Endodermal cell (in vitro differentiated cells): ENCODE data around the gene CALD1. TPM values are rescaled to one million over a fixed set of nuclear protein-coding genes. Genes with fewer than 3 reads are reported as not detected.

ENCODE experiments used
- DNase-seq: peaks from one replicate; pipeline ENCODE4 v3.0.0-alpha.2; 2017
- H3K27ac ChIP-seq: 2 replicates; pipeline ENCODE4 v1.5.1; 2013; ENCODE audit warnings: mild to moderate bottlenecking, low read depth, low read length, moderate library complexity
- H3K27me3 ChIP-seq: 2 replicates; pipeline ENCODE4 v1.6.1; 2013; ENCODE audit warnings: mild to moderate bottlenecking, low read length, moderate library complexity; ENCODE audit not compliant: insufficient read depth, control insufficient read depth, poor library complexity, severe bottlenecking
- H3K36me3 ChIP-seq: 2 replicates; pipeline ENCODE4 v1.7.0; 2013; ENCODE audit warnings: mild to moderate bottlenecking, low read length, moderate library complexity; ENCODE audit not compliant: control insufficient read depth, insufficient read depth
- H3K4me1 ChIP-seq: one replicate; pipeline ENCODE4 v1.7.0; 2013; ENCODE audit warnings: low read length; ENCODE audit not compliant: control insufficient read depth, insufficient read depth
- H3K4me3 ChIP-seq: 2 replicates; pipeline ENCODE4 v1.5.1; 2013; ENCODE audit warnings: mild to moderate bottlenecking, low read length, moderate library complexity
- H3K9ac ChIP-seq: 2 replicates; pipeline ENCODE4 v1.6.1; 2013; ENCODE audit warnings: mild to moderate bottlenecking, low read length, moderate library complexity; ENCODE audit not compliant: poor library complexity, severe bottlenecking; ENCODE audit errors: extremely low read depth
- H3K9me3 ChIP-seq: 2 replicates; pipeline ENCODE4 v1.6.1; 2013; ENCODE audit warnings: mild to moderate bottlenecking, low read length, moderate library complexity; ENCODE audit not compliant: control insufficient read depth
- H3K27ac Mint-ChIP-seq: 2 replicates; pipeline ENCODE4 v1.8.0; 2020; ENCODE audit warnings: mixed read lengths
- H3K27me3 Mint-ChIP-seq: 2 replicates; pipeline ENCODE4 v1.8.0; 2021; ENCODE audit warnings: mild to moderate bottlenecking, mixed read lengths; ENCODE audit not compliant: insufficient read depth
- H3K36me3 Mint-ChIP-seq: 2 replicates; pipeline ENCODE4 v1.8.0; 2020; ENCODE audit warnings: low read depth, mixed read lengths
- H3K4me1 Mint-ChIP-seq: 2 replicates; pipeline ENCODE4 v1.8.0; 2020; ENCODE audit warnings: mixed read lengths
- H3K4me3 Mint-ChIP-seq: 2 replicates; pipeline ENCODE4 v1.8.0; 2020; ENCODE audit warnings: mild to moderate bottlenecking, moderate library complexity, mixed read lengths
- H3K9me3 Mint-ChIP-seq: 2 replicates; pipeline ENCODE4 v1.8.0; 2020; ENCODE audit warnings: mild to moderate bottlenecking, mixed read lengths
- CTCF ChIP-seq: fragments of 200-600 bp; sonication (generic); conservative IDR thresholded peaks from 2 replicates; pipeline ENCODE4 v1.5.0; 2021; ENCODE audit warnings: antibody characterized with exemption, mild to moderate bottlenecking
- WGBS, 2 experiments: methylation state at CpG; one replicate each; pipeline versions ENCODE4 v1.1.5 to v1.1.7; 2013; ENCODE audit warnings: missing lambda C conversion rate in 2 of 2, mixed read lengths in 1 of 2; ENCODE audit not compliant: insufficient coverage in 1 of 2, insufficient read length in 1 of 2; 5-methylcytosine and 5-hydroxymethylcytosine counted together
- total RNA-seq, 2 donors: library from RNA; stranded (reverse); fragmentation: NEBNext Ultra II Directional in 1 of 2; extraction: Animal tissue kit (Norgen Biotek cat#: 25700) in 1 of 2; gene quantifications; 2 replicates in 1 of 2; 3 replicates in 1 of 2; pipeline ENCODE4 v1.2.1, GENCODE V29; 2021

CALD1 gene
- total RNA-seq, 2 donors from 2014 or later = 111 to 132 TPM

DNA sequence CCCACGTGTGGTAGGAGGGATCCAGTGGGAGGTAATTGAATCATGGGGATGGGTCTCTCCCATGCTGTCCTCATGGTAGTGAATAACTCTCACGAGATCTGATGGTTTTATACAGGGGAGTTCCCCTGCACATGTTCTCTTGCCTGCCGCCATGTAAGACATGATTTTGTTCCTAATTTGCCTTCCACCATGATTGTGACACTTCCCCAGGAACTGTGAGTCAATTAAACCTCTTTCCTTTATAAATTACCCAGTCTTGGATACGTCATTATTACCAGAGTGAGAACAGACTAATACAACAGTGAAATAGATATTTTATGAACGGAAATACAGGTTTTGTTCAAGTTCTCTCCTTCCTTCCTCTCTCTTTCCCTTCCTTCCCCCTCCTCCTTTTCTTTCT is 15.8 kb downstream of the CALD1 start:
- H3K9me3 Mint-ChIP-seq = no peaks in the 10 kb centered on the region

GRCh38 chr7:134798155-134798554 is 18.7 kb downstream of the CALD1 start:
- Mint-ChIP-seq H3K27me3 (no peaks in the 10 kb centered on the region), H3K27ac (no peak overlapping the region), H3K4me3 (no peak overlapping the region), H3K9me3 (peaks cover 5% of the 10 kb centered on the region), H3K36me3 (peaks cover 4% of the 10 kb centered on the region), H3K4me1 (no peaks in the 10 kb centered on the region)
- H3K27ac ChIP-seq = no peak overlapping the region
- no peak for DNase-seq
- TF ChIP-seq CTCF = no peak
- no peak overlapping the region for H3K9ac ChIP-seq
- 86 to 100% methylated on average over 1 of the region's 1 CpG for WGBS, 2 experiments
- no peaks in the 10 kb centered on the region for H3K4me1 ChIP-seq
- H3K27me3 ChIP-seq = no peaks in the 10 kb centered on the region
- H3K36me3 ChIP-seq = peaks cover 28% of the 10 kb centered on the region
- H3K9me3 ChIP-seq = peaks cover 7% of the 10 kb centered on the region
- no peak overlapping the region for H3K4me3 ChIP-seq

More for the DNA sequence above, 15.8 kb downstream of the CALD1 start:
- Histone ChIP-seq H3K4me1 (no peaks in the 10 kb centered on the region), H3K4me3 (no peak overlapping the region), H3K27me3 (no peaks in the 10 kb centered on the region), H3K36me3 (peaks cover 20% of the 10 kb centered on the region), H3K27ac (no peak overlapping the region), H3K9me3 (no peaks in the 10 kb centered on the region), H3K9ac (no peak overlapping the region)
- Mint-ChIP-seq H3K36me3 (peaks cover 4% of the 10 kb centered on the region), H3K4me3 (no peak overlapping the region), H3K27me3 (no peaks in the 10 kb centered on the region), H3K27ac (no peak overlapping the region), H3K4me1 (peaks cover 5% of the 10 kb centered on the region)
- TF ChIP-seq CTCF = no peak
- no peak for DNase-seq
- WGBS, 2 experiments = 90 to 91% methylated on average over 4 to 5 of the region's 5 CpGs

GRCh38 chr7:134799377-134799776 is 19.9 kb downstream of the CALD1 start:
- no peak for DNase-seq
- Mint-ChIP-seq H3K27ac (no peak overlapping the region), H3K4me3 (no peak overlapping the region), H3K36me3 (peaks cover 6% of the 10 kb centered on the region), H3K9me3 (peaks cover 5% of the 10 kb centered on the region), H3K27me3 (no peaks in the 10 kb centered on the region), H3K4me1 (no peaks in the 10 kb centered on the region)
- no peaks in the 10 kb centered on the region for H3K27me3 ChIP-seq
- no peak overlapping the region for H3K4me3 ChIP-seq
- WGBS, 2 experiments = 94 to 95% methylated on average over 3 to 5 of the region's 5 CpGs
- H3K4me1 ChIP-seq = no peaks in the 10 kb centered on the region
- H3K9ac ChIP-seq = no peak overlapping the region
- H3K36me3 ChIP-seq = peaks cover 20% of the 10 kb centered on the region
- no peak for TF ChIP-seq CTCF
- no peak overlapping the region for H3K27ac ChIP-seq
- peaks cover 11% of the 10 kb centered on the region for H3K9me3 ChIP-seq
